Endothelial cell of umbilical vein (primary cell): Measurements from ENCODE around the gene PHOX2B. TPM values are rescaled to one million over a fixed set of nuclear protein-coding genes. Genes with fewer than 3 reads are reported as not detected.

ENCODE experiments used
- BruUV-seq: library from RNA; stranded (reverse); fragments of 400-500 nt; replicated peaks from 2 replicates; lab custom pipeline; 2021; lab: Mats Ljungman, UMichigan
- CTCF ChIA-PET: fragments of 300-600, 350-600 bp; sonication (Branson Sonifier 250); formaldehyde crosslinking; loops from one replicate; lab custom pipeline; 2021; ENCODE audit warnings: antibody characterized with exemption, inconsistent platforms; lab: Charles Lee
- POLR2A ChIA-PET: fragments of 300-600, 350-600 bp; sonication (Branson Sonifier 250); formaldehyde crosslinking; loops from one replicate; lab custom pipeline; 2021; ENCODE audit warnings: antibody characterized with exemption, inconsistent platforms; lab: Charles Lee
- DNase-seq: peaks from one replicate; pipeline ENCODE4 v3.0.0-alpha.2; 2011; ENCODE audit warnings: low read depth, low spot score
- FAIRE-seq: peaks from 2 replicates; lab custom pipeline; 2011; peaks lifted over from hg19 to GRCh38; lab: Jason Lieb, UNC
- H2AFZ ChIP-seq: 2 replicates; pipeline ENCODE4 v1.6.0; 2012; ENCODE audit warnings: low read depth, low read length, control low read depth, inconsistent platforms
- H3K27ac ChIP-seq: 2 replicates; pipeline ENCODE4 v1.5.1; 2011; ENCODE audit warnings: low read depth, mild to moderate bottlenecking, control low read depth, low read length, moderate library complexity; ENCODE audit not compliant: insufficient read depth
- H3K27me3 ChIP-seq, 2 experiments: 2 replicates each; pipeline versions ENCODE4 v1.6.0 to v1.6.1; 2011; ENCODE audit warnings: low read length in 2 of 2, mixed read lengths in 1 of 2; ENCODE audit not compliant: control insufficient read depth in 2 of 2, insufficient read depth in 2 of 2
- H3K36me3 ChIP-seq, 2 experiments: 2 replicates in 1 of 2; 3 replicates in 1 of 2; pipeline ENCODE4 v1.5.1; 2011; ENCODE audit warnings: low read length in 2 of 2, mild to moderate bottlenecking in 1 of 2, moderate library complexity in 1 of 2; ENCODE audit not compliant: control insufficient read depth in 2 of 2, insufficient read depth in 2 of 2; ENCODE audit errors: extremely low read depth in 1 of 2
- H3K4me1 ChIP-seq: 3 replicates; pipeline ENCODE4 v1.5.1; 2011; ENCODE audit warnings: mild to moderate bottlenecking, low read length; ENCODE audit not compliant: control insufficient read depth, insufficient read depth; ENCODE audit errors: extremely low read depth
- H3K4me2 ChIP-seq: 2 replicates; pipeline ENCODE4 v1.6.1; 2011; ENCODE audit warnings: low read length, control low read depth, mixed read lengths; ENCODE audit not compliant: insufficient read depth
- H3K4me3 ChIP-seq, 3 experiments: fragments of 200-600 bp in 1 of 3; sonication (generic), shearing (Covaris generic) in 1 of 3; replicated peaks in 1 of 3; 2 replicates each; pipeline ENCODE4 v1.5.1; 2011 to 2016; ENCODE audit warnings: control low read depth in 3 of 3, low read length in 3 of 3, mild to moderate bottlenecking in 2 of 3, inconsistent platforms in 1 of 3, low read depth in 1 of 3, moderate library complexity in 1 of 3; ENCODE audit not compliant: insufficient read depth in 1 of 3
- H3K79me2 ChIP-seq: 2 replicates; pipeline ENCODE4 v1.6.0; 2012; ENCODE audit warnings: low read length, inconsistent platforms; ENCODE audit not compliant: control insufficient read depth, insufficient read depth
- H3K9ac ChIP-seq: replicated peaks from 2 replicates; pipeline ENCODE3; 2011; ENCODE audit warnings: low read length, control low read depth; ENCODE audit not compliant: insufficient read depth; ENCODE audit errors: extremely low read depth
- H3K9me1 ChIP-seq: replicated peaks from 3 replicates; pipeline ENCODE4 v1.6.0; 2011; ENCODE audit warnings: mild to moderate bottlenecking, low read length; ENCODE audit not compliant: control insufficient read depth, insufficient read depth; ENCODE audit errors: extremely low read depth
- H3K9me3 ChIP-seq: replicated peaks from 2 replicates; pipeline ENCODE4 v1.5.1; 2012; ENCODE audit warnings: low read length, inconsistent platforms; ENCODE audit not compliant: control insufficient read depth, insufficient read depth
- H4K20me1 ChIP-seq: replicated peaks from 2 replicates; pipeline ENCODE3; 2011; ENCODE audit warnings: mild to moderate bottlenecking, low read length; ENCODE audit not compliant: control insufficient read depth, insufficient read depth; ENCODE audit errors: extremely low read depth
- EZH2 ChIP-seq: IDR thresholded peaks from 2 replicates; pipeline ENCODE4 v1.6.1; 2012; ENCODE audit warnings: borderline replicate concordance, low read depth, mild to moderate bottlenecking, moderate library complexity, low read length, inconsistent platforms; ENCODE audit not compliant: severe bottlenecking
- FOS ChIP-seq: IDR thresholded peaks from 2 replicates; pipeline ENCODE4 v1.6.1; 2011; ENCODE audit warnings: mild to moderate bottlenecking, low read length, moderate library complexity, borderline replicate concordance; ENCODE audit not compliant: insufficient read depth
- GATA2 ChIP-seq: IDR thresholded peaks from 2 replicates; pipeline ENCODE4 v1.7.0; 2011; ENCODE audit warnings: low read depth, mild to moderate bottlenecking, moderate library complexity, mixed read lengths, low read length; ENCODE audit not compliant: insufficient read length, insufficient read depth
- JUN ChIP-seq: IDR thresholded peaks from 2 replicates; pipeline ENCODE4 v1.6.1; 2011; ENCODE audit warnings: borderline replicate concordance, low read depth; ENCODE audit not compliant: insufficient read length, insufficient read depth
- MAX ChIP-seq: IDR thresholded peaks from 2 replicates; pipeline ENCODE4 v1.6.1; 2011; ENCODE audit not compliant: insufficient read depth, insufficient read length
- MYC ChIP-seq: IDR thresholded peaks from one replicate; pipeline ENCODE4 v1.6.1; 2011; ENCODE audit warnings: mild to moderate bottlenecking, low read depth, low read length
- POLR2A ChIP-seq: IDR thresholded peaks from 2 replicates; pipeline ENCODE4 v1.6.1; 2012; ENCODE audit warnings: low read depth, mild to moderate bottlenecking, control low read depth, low read length
- POLR2AphosphoS5 ChIP-seq: IDR thresholded peaks from 2 replicates; pipeline ENCODE4 v1.6.1; 2012; ENCODE audit warnings: low read depth, mild to moderate bottlenecking, control low read depth, low read length, moderate library complexity; ENCODE audit not compliant: insufficient read depth
- dilution Hi-C: fragments of 300-500 bp; cut with MboI; formaldehyde crosslinking; loops from one replicate; pipeline ENCODE4 v1.15.0; 2019; ENCODE audit warnings: low sequenced_read_pairs; ENCODE audit not compliant: extremely low pct_ligation_motif_present
- intact Hi-C: fragments of 100-400 bp; cut with micrococcal nuclease; formaldehyde crosslinking; loops from one replicate; pipeline ENCODE4 v1.10.0; 2022
- polyA plus RNA-seq, 4 experiments: library from polyadenylated mRNA; depleted of rRNA in 3 of 4; stranded (reverse) in 3 of 4; unstranded in 1 of 4; fragments of >200 nt; gene quantifications; 2 replicates each; pipeline versions ENCODE4 v1.2.1 to v1.2.3, GENCODE V29; 2011 to 2012; ENCODE audit warnings: missing spikeins in 1 of 4
- total RNA-seq: library from RNA; stranded (reverse); gene quantifications from 2 replicates; pipeline ENCODE4 v1.2.3, GENCODE V29; 2021
- TF ChIP-seq, protein P1 (sequence below), 2 donors: IDR thresholded peaks; 1 replicate in 1 of 2; 2 replicates in 1 of 2; pipeline ENCODE4 v1.5.1; 2011; ENCODE audit warnings: low read length in 2 of 2, mild to moderate bottlenecking in 2 of 2, moderate library complexity in 2 of 2, control low read depth in 1 of 2, inconsistent platforms in 1 of 2, low read depth in 1 of 2; ENCODE audit not compliant: insufficient read depth in 1 of 2; ENCODE audit errors: extremely low read depth in 1 of 2

PHOX2B gene
- total and polyA plus RNA-seq, 2 donors (not counting 3 experiments of a cell fraction or from before 2014, with no cell fraction given) = not detected

GRCh38 chr4:41734371-41734770, 14.2 kb downstream of the PHOX2B start:
- no peak overlapping the region for H3K9ac ChIP-seq
- H3K9me1 ChIP-seq = no peaks in the 10 kb centered on the region
- dilution Hi-C loops (no loop called here), intact Hi-C loops (no loop called here)
- H3K27ac ChIP-seq = no peak overlapping the region
- no TSS peak for BruUV-seq
- peaks cover 8 to 30% of the 10 kb centered on the region in 2 experiments for H3K27me3 ChIP-seq
- H3K79me2 ChIP-seq = no peaks in the 10 kb centered on the region
- CTCF ChIA-PET = no interaction called here
- H3K4me1 ChIP-seq = no peaks in the 10 kb centered on the region
- H3K36me3 ChIP-seq = no peaks in the 10 kb centered on the region
- no peak overlapping the region for H2AFZ ChIP-seq
- H3K9me3 ChIP-seq = no peaks in the 10 kb centered on the region
- POLR2A ChIA-PET = no interaction called here
- H3K4me3 ChIP-seq = no peak overlapping the region
- TF ChIP-seq EZH2 = no peak
- peak; percentile 8 for TF ChIP-seq JUN
- no peaks in the 10 kb centered on the region for H4K20me1 ChIP-seq
- H3K4me2 ChIP-seq = no peak overlapping the region
- DNase-seq (no peak), FAIRE-seq (no peak)

GRCh38 chr4:41731569-41732126, 16.9 kb downstream of the PHOX2B start:
- Histone ChIP-seq H3K9me3 (no peaks in the 10 kb centered on the region), H3K27ac (no peak overlapping the region), H3K79me2 (no peaks in the 10 kb centered on the region), H3K27me3 (peaks cover 7 to 27% of the 10 kb centered on the region in 2 experiments), H3K9ac (no peak overlapping the region), H4K20me1 (no peaks in the 10 kb centered on the region), H2AFZ (no peak overlapping the region), H3K36me3 (no peaks in the 10 kb centered on the region), H3K4me1 (no peaks in the 10 kb centered on the region), H3K9me1 (no peaks in the 10 kb centered on the region), H3K4me3 (no peak overlapping the region), H3K4me2 (no peak overlapping the region)
- dilution Hi-C loops = no loop called here
- no peak for FAIRE-seq
- TF ChIP-seq EZH2 = no peak
- no peak for TF ChIP-seq POLR2AphosphoS5
- TF ChIP-seq GATA2 = no peak
- no peak for TF ChIP-seq POLR2A
- TF ChIP-seq JUN = no peak
- no peak for TF ChIP-seq MAX
- TF ChIP-seq, protein P1, sequence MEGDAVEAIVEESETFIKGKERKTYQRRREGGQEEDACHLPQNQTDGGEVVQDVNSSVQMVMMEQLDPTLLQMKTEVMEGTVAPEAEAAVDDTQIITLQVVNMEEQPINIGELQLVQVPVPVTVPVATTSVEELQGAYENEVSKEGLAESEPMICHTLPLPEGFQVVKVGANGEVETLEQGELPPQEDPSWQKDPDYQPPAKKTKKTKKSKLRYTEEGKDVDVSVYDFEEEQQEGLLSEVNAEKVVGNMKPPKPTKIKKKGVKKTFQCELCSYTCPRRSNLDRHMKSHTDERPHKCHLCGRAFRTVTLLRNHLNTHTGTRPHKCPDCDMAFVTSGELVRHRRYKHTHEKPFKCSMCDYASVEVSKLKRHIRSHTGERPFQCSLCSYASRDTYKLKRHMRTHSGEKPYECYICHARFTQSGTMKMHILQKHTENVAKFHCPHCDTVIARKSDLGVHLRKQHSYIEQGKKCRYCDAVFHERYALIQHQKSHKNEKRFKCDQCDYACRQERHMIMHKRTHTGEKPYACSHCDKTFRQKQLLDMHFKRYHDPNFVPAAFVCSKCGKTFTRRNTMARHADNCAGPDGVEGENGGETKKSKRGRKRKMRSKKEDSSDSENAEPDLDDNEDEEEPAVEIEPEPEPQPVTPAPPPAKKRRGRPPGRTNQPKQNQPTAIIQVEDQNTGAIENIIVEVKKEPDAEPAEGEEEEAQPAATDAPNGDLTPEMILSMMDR (IDR thresholded peaks at IDR 0.05; ENCODE audit: extremely low read depth in 1 of 2, insufficient read depth in 1 of 2, low read depth in 1 of 2, low read length in 2 of 2) = no peak
- TF ChIP-seq FOS = no peak
- TF ChIP-seq MYC = no peak
- POLR2A ChIA-PET = no interaction called here
- CTCF ChIA-PET = no interaction called here
- no TSS peak for BruUV-seq
- intact Hi-C loops = no loop called here
- DNase-seq = no peak
